Measurements from ENCODE around the gene MYBPC1. TPM values are rescaled to one million over a fixed set of nuclear protein-coding genes. Genes with fewer than 3 reads are reported as not detected.

The MYBPC1 gene
- total and polyA plus RNA-seq, 2 of the 13 experiments (the other 11 are each of a cell fraction or from before 2014, with no cell fraction given), result 0.31 to 0.53 TPM

GRCh38 chr12:101608301-101609133 lies 13.7 kb downstream of the MYBPC1 start (continued):
- TF ChIP-seq ZBTB4 (CRISPR knock-in tag; IDR thresholded peaks at IDR 0.05; ENCODE audit: borderline replicate concordance), result no peak
- TF ChIP-seq ZSCAN9 (CRISPR knock-in tag; IDR thresholded peaks at IDR 0.05; ENCODE audit: borderline replicate concordance), result peak; percentile 50; the same call in 1 of the 2 replicates
- peak; percentile 91 for TF ChIP-seq HHEX (CRISPR knock-in tag; IDR thresholded peaks at IDR 0.05)
- TF ChIP-seq REL (CRISPR knock-in tag; conservative IDR thresholded peaks at IDR 0.05), result no peak
- no peak for TF ChIP-seq RAD51 (IDR thresholded peaks at IDR 0.05; ENCODE audit: borderline replicate concordance)
- TF ChIP-seq ZNF766 (CRISPR knock-in tag; IDR thresholded peaks at IDR 0.05; ENCODE audit: borderline replicate concordance), result no peak
- TF ChIP-seq TFAP4 (IDR thresholded peaks at IDR 0.05; ENCODE audit: borderline replicate concordance, low read depth), result peak; percentile 73
- no peak for TF ChIP-seq ZNF501 (CRISPR knock-in tag; IDR thresholded peaks at IDR 0.05)
- no peak for TF ChIP-seq ATM (IDR thresholded peaks at IDR 0.05; ENCODE audit: borderline replicate concordance)
- no peak for TF ChIP-seq ZNF557 (CRISPR knock-in tag; IDR thresholded peaks at IDR 0.05)
- peak; percentile 98 for TF ChIP-seq CEBPG (CRISPR knock-in tag; IDR thresholded peaks at IDR 0.05)
- no peak for TF ChIP-seq ZFP36L2 (CRISPR knock-in tag; IDR thresholded peaks at IDR 0.05)
- no peak for TF ChIP-seq ZFY (CRISPR knock-in tag; IDR thresholded peaks at IDR 0.05)
- TF ChIP-seq ZBTB8A (CRISPR knock-in tag; IDR thresholded peaks at IDR 0.05; ENCODE audit: borderline replicate concordance, low read depth), result no peak; the same call in 1 of the 2 replicates
- TF ChIP-seq SMARCE1 (IDR thresholded peaks at IDR 0.05; ENCODE audit: borderline replicate concordance), result no peak
- TF ChIP-seq ZNF883 (CRISPR knock-in tag; IDR thresholded peaks at IDR 0.05; ENCODE audit: not compliant biosample characterization), result no peak
- no peak; the same call in 1 of the 2 replicates for TF ChIP-seq SP4 (CRISPR knock-in tag; IDR thresholded peaks at IDR 0.05)
- TF ChIP-seq ZMYM2 (CRISPR knock-in tag; IDR thresholded peaks at IDR 0.05), result peak; percentile 69
- no peak for TF ChIP-seq HNRNPH1 (optimal IDR thresholded peaks at IDR 0.05; ENCODE audit: low read depth, low read length)
- TF ChIP-seq YEATS2 (CRISPR knock-in tag; IDR thresholded peaks at IDR 0.05; ENCODE audit: borderline replicate concordance), result no peak
- TF ChIP-seq ZNF569 (CRISPR knock-in tag; IDR thresholded peaks at IDR 0.05; ENCODE audit: borderline replicate concordance), result no peak
- no peak for TF ChIP-seq ZNF274 (CRISPR knock-in tag; IDR thresholded peaks at IDR 0.05)
- TF ChIP-seq JARID2 (CRISPR knock-in tag; IDR thresholded peaks at IDR 0.05; ENCODE audit: insufficient replicate concordance), result peak; percentile 57
- peak; percentile 36; the same call in 1 of the 2 replicates for TF ChIP-seq CSRNP1 (CRISPR knock-in tag; IDR thresholded peaks at IDR 0.05)
- no peak for TF ChIP-seq ZNF672 (CRISPR knock-in tag; IDR thresholded peaks at IDR 0.05)
- TF ChIP-seq HMG20A (CRISPR knock-in tag; IDR thresholded peaks at IDR 0.05; ENCODE audit: borderline replicate concordance), result peak; percentile 98
